ENCODE measurements around the gene CEP350. TPM values are rescaled to one million over a fixed set of nuclear protein-coding genes. Genes with fewer than 3 reads are reported as not detected.

The CEP350 gene, protein sequence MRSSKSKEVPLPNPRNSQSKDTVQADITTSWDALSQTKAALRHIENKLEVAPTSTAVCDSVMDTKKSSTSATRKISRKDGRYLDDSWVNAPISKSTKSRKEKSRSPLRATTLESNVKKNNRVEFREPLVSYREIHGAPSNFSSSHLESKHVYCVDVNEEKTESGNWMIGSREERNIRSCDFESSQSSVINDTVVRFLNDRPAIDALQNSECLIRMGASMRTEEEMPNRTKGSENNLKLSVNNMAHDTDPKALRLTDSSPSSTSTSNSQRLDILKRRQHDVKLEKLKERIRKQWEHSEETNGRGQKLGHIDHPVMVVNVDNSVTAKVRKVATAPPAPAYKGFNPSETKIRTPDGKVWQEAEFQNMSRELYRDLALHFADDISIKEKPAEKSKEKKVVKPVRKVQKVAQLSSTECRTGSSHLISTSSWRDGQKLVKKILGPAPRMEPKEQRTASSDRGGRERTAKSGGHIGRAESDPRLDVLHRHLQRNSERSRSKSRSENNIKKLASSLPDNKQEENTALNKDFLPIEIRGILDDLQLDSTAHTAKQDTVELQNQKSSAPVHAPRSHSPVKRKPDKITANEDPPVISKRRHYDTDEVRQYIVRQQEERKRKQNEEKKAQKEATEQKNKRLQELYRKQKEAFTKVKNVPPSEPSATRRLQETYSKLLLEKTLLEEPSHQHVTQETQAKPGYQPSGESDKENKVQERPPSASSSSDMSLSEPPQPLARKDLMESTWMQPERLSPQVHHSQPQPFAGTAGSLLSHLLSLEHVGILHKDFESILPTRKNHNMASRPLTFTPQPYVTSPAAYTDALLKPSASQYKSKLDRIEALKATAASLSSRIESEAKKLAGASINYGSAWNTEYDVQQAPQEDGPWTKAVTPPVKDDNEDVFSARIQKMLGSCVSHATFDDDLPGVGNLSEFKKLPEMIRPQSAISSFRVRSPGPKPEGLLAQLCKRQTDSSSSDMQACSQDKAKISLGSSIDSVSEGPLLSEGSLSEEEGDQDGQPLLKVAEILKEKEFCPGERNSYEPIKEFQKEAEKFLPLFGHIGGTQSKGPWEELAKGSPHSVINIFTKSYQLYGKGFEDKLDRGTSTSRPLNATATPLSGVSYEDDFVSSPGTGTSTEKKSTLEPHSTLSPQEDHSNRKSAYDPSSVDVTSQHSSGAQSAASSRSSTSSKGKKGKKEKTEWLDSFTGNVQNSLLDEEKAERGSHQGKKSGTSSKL (N-terminal part only)
- 111 TPM for total RNA-seq

DNA sequence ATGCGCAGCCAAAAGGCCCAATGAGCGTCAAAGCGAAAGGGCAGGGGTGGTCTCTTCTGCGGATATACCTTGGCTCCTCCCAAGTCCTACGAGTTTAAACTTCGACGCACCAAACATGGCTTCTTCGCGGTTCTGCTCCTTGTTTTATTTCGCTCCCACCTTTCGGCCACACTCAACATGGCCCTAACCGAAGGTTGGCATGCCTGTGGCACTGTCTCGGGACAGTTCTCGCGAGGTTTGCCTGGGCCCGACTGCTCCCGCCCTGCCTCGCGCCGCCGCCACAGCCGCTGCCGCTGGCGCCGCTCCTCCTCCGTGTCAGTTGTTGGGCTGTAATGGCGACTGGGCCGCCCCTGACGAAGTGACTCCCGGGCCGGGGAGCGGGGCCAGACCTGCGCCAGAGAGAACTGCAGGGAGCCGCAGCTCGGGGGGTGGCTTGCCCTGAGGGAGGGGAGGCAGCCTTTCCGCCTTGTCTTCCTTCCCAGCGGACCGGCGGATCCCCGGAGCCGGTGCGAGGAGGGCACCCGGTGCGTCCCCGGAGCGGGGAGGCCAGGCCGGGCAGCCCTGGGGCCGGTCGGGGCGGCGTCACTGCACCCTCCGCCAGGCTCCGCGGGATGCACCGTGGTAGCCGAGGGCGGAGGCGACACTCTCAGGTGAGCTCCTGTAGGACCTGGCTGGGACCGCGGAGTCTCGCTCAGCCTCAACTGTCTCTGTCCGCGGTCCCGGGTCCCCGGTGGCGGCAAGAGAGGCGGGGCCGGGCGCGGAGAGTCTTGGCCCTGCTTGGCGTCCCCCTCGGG is at the start of gene CEP350:
Gene CEP350, plus strand, starts transcription at position 318 of the 794 bp plus-strand sequence. CDS start 31,372 bp downstream, outside the sequence.
- DNase-seq (ENCODE audit: low spot score in 2 of 2) (peak; percentile 79 to 82), FAIRE-seq (no peak)

- FAIRE-seq (no peak), DNase-seq (ENCODE audit: low spot score in 2 of 2) (no peak)
Observed at GRCh38 chr1:179910934-179911333, 43.7 kb upstream of the CEP350 start.

GRCh38 chr1:179911812-179912211 is 42.8 kb upstream of the CEP350 start:
- DNase-seq (ENCODE audit: low spot score in 2 of 2) (no peak), FAIRE-seq (peak; percentile 13)

GRCh38 chr1:179917601-179918429 is 36.8 kb upstream of the CEP350 start:
- DNase-seq (ENCODE audit: low spot score in 2 of 2) = no peak
- no peak for FAIRE-seq

DNA sequence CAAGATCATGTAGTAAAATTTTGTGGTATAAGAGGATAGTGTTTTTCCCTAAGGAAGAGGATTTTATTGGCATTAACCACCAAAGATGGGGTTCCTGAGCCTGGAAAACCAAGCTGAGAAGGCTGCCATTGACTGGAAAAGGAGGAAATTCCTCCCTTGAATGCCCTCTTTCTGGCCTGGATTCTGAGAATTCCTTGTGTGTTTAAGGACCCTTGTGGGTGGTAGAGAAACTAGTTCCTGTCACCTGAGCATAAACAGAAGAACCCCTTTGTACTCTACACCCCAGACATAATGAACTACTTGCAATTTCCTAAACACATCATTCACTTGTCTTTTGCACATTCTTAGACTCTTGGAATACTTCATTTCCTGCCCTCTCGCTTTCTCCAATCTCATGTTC is 33.1 kb upstream of the CEP350 start:
- DNase-seq (ENCODE audit: low spot score in 2 of 2) = no peak
- FAIRE-seq = no peak

GRCh38 chr1:179921981-179922872 is 32.4 kb upstream of the CEP350 start:
- FAIRE-seq = no peak
- DNase-seq (ENCODE audit: low spot score in 2 of 2) = no peak

DNA sequence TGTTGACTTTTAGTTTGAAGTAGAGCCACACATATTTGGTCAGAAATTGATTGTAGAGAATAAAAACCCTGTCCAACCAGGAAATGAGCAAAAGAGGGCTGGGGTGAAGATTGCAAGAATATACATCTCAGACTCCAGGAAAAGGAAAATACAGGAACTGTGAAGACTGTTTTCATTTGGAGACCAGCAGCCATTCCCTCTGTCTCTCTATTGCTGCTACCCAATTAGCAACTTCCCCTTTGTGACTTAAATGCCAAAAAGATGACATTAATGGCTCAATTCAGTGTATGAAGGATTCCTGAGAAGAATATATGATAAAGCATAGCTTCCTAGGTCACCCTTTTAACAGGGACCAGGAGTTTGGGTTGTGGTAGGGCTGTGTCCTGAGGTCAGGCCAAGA is 31.6 kb upstream of the CEP350 start:
- no peak for FAIRE-seq
- DNase-seq (ENCODE audit: low spot score in 2 of 2) = no peak

- FAIRE-seq (no peak), DNase-seq (ENCODE audit: low spot score in 2 of 2) (no peak)
Observed at GRCh38 chr1:179924268-179924667, 30.3 kb upstream of the CEP350 start.

DNA sequence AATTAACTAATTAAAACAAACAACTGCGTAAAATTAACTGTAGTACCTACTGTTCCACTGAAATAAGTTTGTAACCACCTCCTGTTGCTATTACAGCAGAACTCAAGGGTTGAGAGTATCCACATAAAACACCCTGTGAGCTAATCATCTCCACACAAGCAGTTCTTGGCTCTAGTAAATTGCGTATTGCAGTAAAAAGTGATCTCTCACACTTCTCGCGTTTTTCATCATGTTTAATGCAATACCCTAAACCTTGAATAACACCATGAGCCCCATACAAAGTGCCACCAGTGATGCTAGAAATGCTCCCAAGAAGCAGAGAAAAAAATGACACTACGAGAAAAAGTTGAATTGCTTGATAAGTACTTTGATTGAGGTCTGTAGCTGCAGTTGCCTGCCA is 29.3 kb upstream of the CEP350 start:
- FAIRE-seq = no peak
- DNase-seq (ENCODE audit: low spot score in 2 of 2) = no peak

GRCh38 chr1:179925922-179926849 is 28.4 kb upstream of the CEP350 start:
- FAIRE-seq (no peak), DNase-seq (ENCODE audit: low spot score in 2 of 2) (no peak)

DNA sequence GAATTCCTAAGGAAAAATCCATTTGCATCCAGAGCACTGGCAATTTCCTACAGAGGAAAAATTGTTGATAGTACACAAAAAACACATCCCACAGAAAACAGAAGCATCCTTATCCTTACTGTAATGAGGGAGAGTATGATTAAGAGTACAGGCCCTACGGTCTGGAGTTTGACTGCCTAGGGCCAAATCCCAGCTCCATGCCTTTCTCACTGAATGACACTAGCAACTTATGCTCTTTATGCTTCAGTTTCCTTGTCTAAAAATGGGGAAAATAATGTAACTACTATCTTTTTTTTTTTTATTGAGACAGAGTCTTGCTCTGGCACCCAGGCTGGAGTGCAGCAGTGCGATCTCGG is 27.8 kb upstream of the CEP350 start:
- no peak for DNase-seq (ENCODE audit: low spot score in 2 of 2)
- no peak for FAIRE-seq

DNA sequence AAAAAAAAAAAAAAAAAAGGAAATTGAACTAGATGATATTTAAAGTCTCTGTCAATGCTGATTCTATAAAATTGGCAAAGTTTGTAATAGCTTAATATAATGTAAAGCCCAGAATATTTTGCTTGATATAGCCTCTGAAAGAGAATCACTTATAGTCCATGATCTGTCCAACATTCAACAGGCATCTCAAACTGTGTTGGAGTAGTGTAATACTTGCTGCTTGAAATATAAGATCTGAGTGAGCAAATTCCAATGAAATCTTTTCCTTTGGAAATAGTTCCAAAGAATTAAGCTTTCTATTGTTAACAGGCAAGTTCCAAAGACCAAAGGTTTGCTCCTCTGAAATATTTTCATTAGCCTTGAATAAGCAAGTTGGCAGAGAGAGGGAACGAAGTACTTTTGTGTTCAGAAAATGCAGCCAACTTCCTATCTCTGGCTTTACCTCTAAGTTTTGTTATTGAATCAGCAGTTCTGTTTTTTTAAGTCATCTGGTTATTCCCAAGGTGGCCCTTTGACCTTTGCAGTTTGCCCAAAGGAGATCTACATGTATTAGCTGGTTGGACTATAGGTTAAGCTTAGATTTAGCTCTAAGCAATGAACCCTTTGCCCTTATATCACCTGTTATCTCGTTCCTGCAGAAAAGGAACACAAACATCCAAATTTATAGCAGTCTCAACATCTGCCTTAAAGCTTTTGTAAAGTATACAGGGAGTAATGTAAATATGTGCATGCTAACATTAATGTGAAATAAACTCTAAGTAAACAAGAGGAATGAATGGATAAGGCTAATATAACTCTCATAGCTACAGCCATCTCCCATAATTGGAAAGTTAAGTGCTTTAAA is 24.4 kb upstream of the CEP350 start:
- FAIRE-seq (no peak), DNase-seq (ENCODE audit: low spot score in 2 of 2) (no peak)

DNA sequence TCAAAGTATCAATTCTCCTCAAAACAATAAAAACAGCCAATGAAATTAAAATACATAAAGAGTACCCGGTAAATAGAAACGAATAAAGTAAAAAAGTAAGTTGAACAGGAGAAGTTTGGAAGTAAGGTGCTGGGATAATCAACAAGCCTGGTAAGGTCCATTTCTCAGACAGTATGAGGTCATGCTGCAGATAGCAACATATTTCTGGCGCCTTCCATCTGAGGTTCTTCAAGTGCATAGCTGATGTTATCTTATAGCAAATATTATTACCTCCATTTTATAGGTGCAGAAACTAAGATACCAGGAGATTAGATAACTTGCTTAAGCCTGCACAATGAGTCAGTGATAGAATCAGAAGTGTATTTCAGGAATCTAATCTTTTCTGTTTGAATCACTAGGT is 23.7 kb upstream of the CEP350 start:
- FAIRE-seq (no peak), DNase-seq (ENCODE audit: low spot score in 2 of 2) (no peak)

GRCh38 chr1:179933219-179933618 is 21.4 kb upstream of the CEP350 start:
- no peak for FAIRE-seq

DNA sequence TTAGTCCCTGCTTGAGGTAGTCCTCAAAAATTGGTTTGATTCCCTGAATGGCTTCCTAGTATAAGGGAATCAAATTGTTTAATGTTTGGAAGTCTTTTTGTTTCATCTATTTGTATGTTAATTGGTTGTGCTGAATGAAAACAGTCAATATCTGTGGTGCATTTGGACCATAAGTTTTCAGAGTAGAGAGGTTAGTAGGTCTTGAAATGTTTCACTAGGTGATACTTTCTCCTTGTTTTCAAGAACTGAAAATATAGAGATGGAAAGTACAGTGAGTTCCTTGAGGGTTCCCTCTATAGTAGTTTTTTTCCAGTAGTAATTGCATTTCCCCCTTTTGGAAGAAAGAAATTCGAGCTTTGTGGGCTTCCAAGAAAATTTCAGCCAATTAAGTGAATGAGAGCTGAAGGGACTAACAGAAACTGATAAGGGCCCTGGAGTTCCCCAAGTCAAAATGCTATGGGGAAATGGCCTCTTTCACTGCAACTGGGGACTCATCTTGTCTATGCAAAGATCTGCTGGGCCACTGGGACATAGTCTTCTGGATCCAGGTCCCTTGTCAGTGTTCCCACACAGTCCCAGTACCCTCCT is 18.6 kb upstream of the CEP350 start:
- DNase-seq (ENCODE audit: low spot score in 2 of 2) (no peak), FAIRE-seq (no peak)

More at GRCh38 chr1:179933219-179933618, 21.4 kb upstream of the CEP350 start:
- no peak for DNase-seq (ENCODE audit: low spot score in 2 of 2)
